HepG2 (cell line): ENCODE measurements around the gene GLRX5. TPM values are rescaled to one million over a fixed set of nuclear protein-coding genes. Genes with fewer than 3 reads are reported as not detected.

ENCODE experiments used
- AGO1 ChIP-seq: fragments of 200-400 bp; formaldehyde crosslinking; IDR thresholded peaks from 2 replicates; pipeline ENCODE4 v1.6.1; 2017; ENCODE audit warnings: mild to moderate bottlenecking, low read depth, low read length, moderate library complexity; ENCODE audit not compliant: poor library complexity, severe bottlenecking
- AHR ChIP-seq: IDR thresholded peaks from 2 replicates; pipeline ENCODE4 v1.6.1; 2018; ENCODE audit warnings: missing genetic modification reagents, missing compliant biosample characterization
- ARHGAP35 ChIP-seq: sonication (generic); formaldehyde crosslinking; IDR thresholded peaks from 2 replicates; pipeline ENCODE4 v1.9.0; 2022; ENCODE audit warnings: mild to moderate bottlenecking, inconsistent platforms, moderate library complexity, missing genetic modification reagents, borderline replicate concordance
- ETV5 ChIP-seq: IDR thresholded peaks from 2 replicates; pipeline ENCODE4 v1.6.1; 2018; ENCODE audit warnings: missing biosample characterization, missing genetic modification reagents, inconsistent platforms, borderline replicate concordance
- GRHL1 ChIP-seq: sonication (generic); formaldehyde crosslinking; conservative IDR thresholded peaks from 2 replicates; pipeline ENCODE4 v1.8.0; 2022; ENCODE audit warnings: missing genetic modification reagents
- HDAC1 ChIP-seq: sonication (generic); formaldehyde crosslinking; IDR thresholded peaks from 2 replicates; pipeline ENCODE4 v1.5.1; 2020; ENCODE audit warnings: mild to moderate bottlenecking, missing genetic modification reagents
- HOXA3 ChIP-seq: sonication (generic); formaldehyde crosslinking; IDR thresholded peaks from 2 replicates; pipeline ENCODE4 v1.5.0; 2020; ENCODE audit warnings: missing genetic modification reagents
- KAT2B ChIP-seq: fragments of 150-350 bp; IDR thresholded peaks from 2 replicates; pipeline ENCODE4 v1.6.1; 2014; ENCODE audit warnings: low read depth, low read length, borderline replicate concordance
- KLF11 ChIP-seq: IDR thresholded peaks from 2 replicates; pipeline ENCODE4 v1.6.1; 2016; ENCODE audit warnings: missing compliant biosample characterization
- MAX ChIP-seq: IDR thresholded peaks from 2 replicates; pipeline ENCODE4 v1.6.1; 2012; ENCODE audit warnings: inconsistent platforms
- NCOA2 ChIP-seq: sonication (generic); formaldehyde crosslinking; IDR thresholded peaks from 2 replicates; pipeline ENCODE4 v1.8.0; 2022; ENCODE audit warnings: inconsistent platforms
- NONO ChIP-seq, 2 experiments: fragments of 450-650 bp in 1 of 2; sonication (generic) in 1 of 2; formaldehyde crosslinking in 1 of 2; IDR thresholded peaks in 1 of 2; conservative IDR thresholded peaks in 1 of 2; 2 replicates each; pipeline versions ENCODE4 v1.6.1 to v1.8.0; 2017 to 2022; ENCODE audit warnings: mild to moderate bottlenecking in 1 of 2, missing genetic modification reagents in 1 of 2, moderate library complexity in 1 of 2
- NR1H2 ChIP-seq: sonication (generic); formaldehyde crosslinking; IDR thresholded peaks from 2 replicates; pipeline ENCODE4 v1.8.1; 2022; ENCODE audit warnings: low read depth, missing genetic modification reagents, borderline replicate concordance
- NR3C1 ChIP-seq: sonication (generic); formaldehyde crosslinking; IDR thresholded peaks from 2 replicates; pipeline ENCODE4 v1.4.0; 2020; ENCODE audit warnings: missing genetic modification reagents
- RARA ChIP-seq: IDR thresholded peaks from 2 replicates; pipeline ENCODE4 v1.6.1; 2016; ENCODE audit warnings: missing genetic modification reagents, missing compliant biosample characterization
- RFX3 ChIP-seq: IDR thresholded peaks from 2 replicates; pipeline ENCODE4 v1.6.1; 2016; ENCODE audit warnings: missing biosample characterization, missing genetic modification reagents
- SMAD9 ChIP-seq: sonication (generic); formaldehyde crosslinking; IDR thresholded peaks from 2 replicates; pipeline ENCODE4 v1.5.1; 2020; ENCODE audit warnings: mild to moderate bottlenecking, missing genetic modification reagents
- ZC3H13 ChIP-seq: sonication (generic); formaldehyde crosslinking; IDR thresholded peaks from 2 replicates; pipeline ENCODE4 v1.8.1; 2023; ENCODE audit warnings: mild to moderate bottlenecking, missing genetic modification reagents, moderate library complexity
- ZFP82 ChIP-seq: sonication (generic); formaldehyde crosslinking; IDR thresholded peaks from 2 replicates; pipeline ENCODE4 v1.5.1; 2020; ENCODE audit warnings: mild to moderate bottlenecking, missing genetic modification reagents, borderline replicate concordance
- ZNF205 ChIP-seq: IDR thresholded peaks from 2 replicates; pipeline ENCODE4 v1.6.1; 2018; ENCODE audit warnings: missing biosample characterization, missing genetic modification reagents
- ZNF30 ChIP-seq: sonication (generic); formaldehyde crosslinking; IDR thresholded peaks from 2 replicates; pipeline ENCODE4 v1.5.0; 2020; ENCODE audit warnings: mild to moderate bottlenecking, missing genetic modification reagents
- ZNF773 ChIP-seq: sonication (generic); formaldehyde crosslinking; IDR thresholded peaks from 2 replicates; pipeline ENCODE4 v1.4.0; 2020; ENCODE audit warnings: missing genetic modification reagents, borderline replicate concordance
- ZNF839 ChIP-seq: sonication (generic); formaldehyde crosslinking; IDR thresholded peaks from 2 replicates; pipeline ENCODE4 v1.4.0; 2020; ENCODE audit warnings: missing genetic modification reagents, mild to moderate bottlenecking, borderline replicate concordance
- ZSCAN29 ChIP-seq: sonication (generic); formaldehyde crosslinking; conservative IDR thresholded peaks from 2 replicates; pipeline ENCODE4 v1.4.0; 2020; ENCODE audit warnings: mild to moderate bottlenecking, missing genetic modification reagents
- polyA plus RNA-seq, 8 experiments: library from polyadenylated mRNA; depleted of rRNA in 3 of 8; stranded (reverse) in 7 of 8; unstranded in 1 of 8; fragments of >200 nt; fragmentation: Illumina TruSeq in 4 of 8; extraction: Trizol in 4 of 8; gene quantifications; 2 replicates each; pipeline versions ENCODE4 v1.2.1 to v1.2.3, GENCODE V29; 2011 to 2016; ENCODE audit warnings: low read depth in 4 of 8, missing spikeins in 1 of 8, mixed read lengths in 1 of 8; ENCODE audit not compliant: insufficient read depth in 1 of 8
- total RNA-seq, 5 experiments: library from RNA; depleted of rRNA; stranded (reverse); fragments of >200 nt; fragmentation: Illumina TruSeq; extraction: Trizol; gene quantifications; 2 replicates each; pipeline ENCODE4 v1.2.3, GENCODE V29; 2016; ENCODE audit warnings: low read depth in 1 of 5
- TF ChIP-seq, protein P1 (sequence below): sonication (generic); formaldehyde crosslinking; conservative IDR thresholded peaks from 2 replicates; pipeline ENCODE4 v1.4.0; 2020; ENCODE audit warnings: missing genetic modification reagents
- TF ChIP-seq, protein P2 (sequence below): sonication (generic); formaldehyde crosslinking; IDR thresholded peaks from 2 replicates; pipeline ENCODE4 v1.5.1; 2020; ENCODE audit warnings: missing genetic modification reagents, mild to moderate bottlenecking, borderline replicate concordance

Gene GLRX5
- total and polyA plus RNA-seq, 2 of the 13 experiments (the other 11 are each of a cell fraction or from before 2014, with no cell fraction given), result 122 to 146 TPM

- TF ChIP-seq, protein P1, sequence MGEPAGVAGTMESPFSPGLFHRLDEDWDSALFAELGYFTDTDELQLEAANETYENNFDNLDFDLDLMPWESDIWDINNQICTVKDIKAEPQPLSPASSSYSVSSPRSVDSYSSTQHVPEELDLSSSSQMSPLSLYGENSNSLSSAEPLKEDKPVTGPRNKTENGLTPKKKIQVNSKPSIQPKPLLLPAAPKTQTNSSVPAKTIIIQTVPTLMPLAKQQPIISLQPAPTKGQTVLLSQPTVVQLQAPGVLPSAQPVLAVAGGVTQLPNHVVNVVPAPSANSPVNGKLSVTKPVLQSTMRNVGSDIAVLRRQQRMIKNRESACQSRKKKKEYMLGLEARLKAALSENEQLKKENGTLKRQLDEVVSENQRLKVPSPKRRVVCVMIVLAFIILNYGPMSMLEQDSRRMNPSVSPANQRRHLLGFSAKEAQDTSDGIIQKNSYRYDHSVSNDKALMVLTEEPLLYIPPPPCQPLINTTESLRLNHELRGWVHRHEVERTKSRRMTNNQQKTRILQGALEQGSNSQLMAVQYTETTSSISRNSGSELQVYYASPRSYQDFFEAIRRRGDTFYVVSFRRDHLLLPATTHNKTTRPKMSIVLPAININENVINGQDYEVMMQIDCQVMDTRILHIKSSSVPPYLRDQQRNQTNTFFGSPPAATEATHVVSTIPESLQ (CRISPR knock-in tag), result no peak
- TF ChIP-seq RARA (CRISPR knock-in tag) (no peak; the same call in 1 of the 2 replicates), HOXA3 (no peak), ETV5 (CRISPR knock-in tag) (peak; percentile 58), MAX (peak; percentile 46), AGO1 (no peak), ARHGAP35 (no peak), KAT2B (no peak), GRHL1 (CRISPR knock-in tag) (no peak), AHR (CRISPR knock-in tag) (no peak), SMAD9 (CRISPR knock-in tag) (no peak), RFX3 (CRISPR knock-in tag) (no peak), ZFP82 (CRISPR knock-in tag) (no peak), ZNF205 (CRISPR knock-in tag) (no peak), NCOA2 (CRISPR knock-in tag) (peak; percentile 38; the same call in 1 of the 2 replicates), NR1H2 (CRISPR knock-in tag) (no peak), ZNF839 (CRISPR knock-in tag) (no peak), ZNF773 (CRISPR knock-in tag) (no peak), NR3C1 (CRISPR knock-in tag) (no peak), NONO (IDR thresholded peaks at IDR 0.05) (no peak), NONO (CRISPR knock-in tag; conservative IDR thresholded peaks at IDR 0.05) (no peak), KLF11 (no peak), ZSCAN29 (no peak), ZNF30 (CRISPR knock-in tag) (no peak), ZC3H13 (CRISPR knock-in tag) (0 out of 2 replicates have a peak, but pooled peaks have one; percentile 34), HDAC1 (peak; percentile 44)
- TF ChIP-seq, protein P2, sequence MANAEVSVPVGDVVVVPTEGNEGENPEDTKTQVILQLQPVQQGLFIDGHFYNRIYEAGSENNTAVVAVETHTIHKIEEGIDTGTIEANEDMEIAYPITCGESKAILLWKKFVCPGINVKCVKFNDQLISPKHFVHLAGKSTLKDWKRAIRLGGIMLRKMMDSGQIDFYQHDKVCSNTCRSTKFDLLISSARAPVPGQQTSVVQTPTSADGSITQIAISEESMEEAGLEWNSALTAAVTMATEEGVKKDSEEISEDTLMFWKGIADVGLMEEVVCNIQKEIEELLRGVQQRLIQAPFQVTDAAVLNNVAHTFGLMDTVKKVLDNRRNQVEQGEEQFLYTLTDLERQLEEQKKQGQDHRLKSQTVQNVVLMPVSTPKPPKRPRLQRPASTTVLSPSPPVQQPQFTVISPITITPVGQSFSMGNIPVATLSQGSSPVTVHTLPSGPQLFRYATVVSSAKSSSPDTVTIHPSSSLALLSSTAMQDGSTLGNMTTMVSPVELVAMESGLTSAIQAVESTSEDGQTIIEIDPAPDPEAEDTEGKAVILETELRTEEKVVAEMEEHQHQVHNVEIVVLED (CRISPR knock-in tag), result no peak
Observed at GRCh38 chr14:95523815-95524448, 10.9 kb upstream of the GLRX5 start (continued).
